Activated CD8-positive, alpha-beta T cell treated with anti-CD3 and anti-CD28 coated beads for 36 hours (primary cell): ENCODE data around the gene MS4A4E. TPM values are rescaled to one million over a fixed set of nuclear protein-coding genes. Genes with fewer than 3 reads are reported as not detected.

Experiments
- ATAC-seq: fragments of 200-7000 bp; cut with Tn5 transposase; one replicate; pipeline ENCODE4 v1.10.0; 2021; ENCODE audit warnings: mild to moderate bottlenecking, moderate library complexity
- CTCF ChIA-PET: fragments of 350-600 bp; sonication (Branson Sonifier 250); formaldehyde crosslinking; loops from one replicate; lab custom pipeline; 2021; ENCODE audit warnings: antibody characterized with exemption; lab: Charles Lee
- POLR2A ChIA-PET: fragments of 350-600 bp; sonication (Branson Sonifier 250); formaldehyde crosslinking; loops from one replicate; lab custom pipeline; 2021; ENCODE audit warnings: antibody characterized with exemption; lab: Charles Lee
- DNase-seq: peaks from one replicate; pipeline ENCODE4 v3.0.0-alpha.2; 2020
- H3K27ac Mint-ChIP-seq: one replicate; pipeline ENCODE4 v1.8.0; 2021; ENCODE audit warnings: mild to moderate bottlenecking, mixed read lengths
- H3K27me3 Mint-ChIP-seq: one replicate; pipeline ENCODE4 v1.8.0; 2021; ENCODE audit warnings: mixed read lengths
- H3K36me3 Mint-ChIP-seq: one replicate; pipeline ENCODE4 v1.8.0; 2021; ENCODE audit warnings: low read depth, mixed read lengths
- H3K4me1 Mint-ChIP-seq: one replicate; pipeline ENCODE4 v1.8.0; 2021; ENCODE audit warnings: low read depth, mixed read lengths
- H3K4me3 Mint-ChIP-seq: one replicate; pipeline ENCODE4 v1.8.0; 2021; ENCODE audit warnings: mild to moderate bottlenecking, moderate library complexity, mixed read lengths
- H3K9me3 Mint-ChIP-seq: one replicate; pipeline ENCODE4 v1.8.0; 2021; ENCODE audit warnings: mixed read lengths
- CTCF ChIP-seq: fragments of 200-600 bp; IDR thresholded peaks from one replicate; pipeline ENCODE4 v1.8.0; 2022; ENCODE audit warnings: antibody characterized with exemption, mild to moderate bottlenecking
- intact Hi-C: fragments of 100-400 bp; cut with micrococcal nuclease; formaldehyde crosslinking; loops from one replicate; pipeline ENCODE4 v1.10.0; 2022
- total RNA-seq, 2 experiments: library from RNA; stranded (reverse); gene quantifications; one replicate each; pipeline ENCODE4 v1.2.3, GENCODE V29; 2021

MS4A4E gene
- total RNA-seq, 2 experiments from 2014 or later: not detected

GRCh38 chr11:60263402-60263801 is 20.5 kb upstream of the MS4A4E start:
- Mint-ChIP-seq H3K4me1 (no peaks in the 10 kb centered on the region), H3K4me3 (no peak overlapping the region), H3K27ac (no peak overlapping the region), H3K9me3 (peaks cover 5% of the 10 kb centered on the region), H3K27me3 (peaks cover 10% of the 10 kb centered on the region), H3K36me3 (no peaks in the 10 kb centered on the region)
- CTCF ChIA-PET: interaction anchor here (0.6 to 3.4 kb wide), 5 partner anchors 12 to 100 kb away, joined by 3 to 48 read pairs (median 8); no protein-coding TSS in a partner anchor
- POLR2A ChIA-PET: no interaction called here
- DNase-seq: no peak
- TF ChIP-seq CTCF: no peak
- no peak for ATAC-seq
- intact Hi-C loops: loop anchor here (10.0 kb wide), 1 partner anchor 221 kb away; no protein-coding TSS in a partner anchor

GRCh38 chr11:60261014-60261413 is 18.1 kb upstream of the MS4A4E start:
- H3K9me3 Mint-ChIP-seq: peaks cover 5% of the 10 kb centered on the region
- POLR2A ChIA-PET: no interaction called here
- H3K4me3 Mint-ChIP-seq: no peak overlapping the region
- intact Hi-C loops: loop anchor here (10.0 kb wide), 1 partner anchor 224 kb away; no protein-coding TSS in a partner anchor
- H3K36me3 Mint-ChIP-seq: no peaks in the 10 kb centered on the region
- H3K4me1 Mint-ChIP-seq: no peaks in the 10 kb centered on the region
- no peak for ATAC-seq
- H3K27ac Mint-ChIP-seq: no peak overlapping the region
- no peak for TF ChIP-seq CTCF
- CTCF ChIA-PET: no interaction called here
- peaks cover 6% of the 10 kb centered on the region for H3K27me3 Mint-ChIP-seq
- no peak for DNase-seq

GRCh38 chr11:60257956-60258722 is 15.2 kb upstream of the MS4A4E start:
- Mint-ChIP-seq H3K36me3 (no peaks in the 10 kb centered on the region), H3K27ac (no peak overlapping the region), H3K27me3 (peaks cover 13% of the 10 kb centered on the region), H3K9me3 (peaks cover 8% of the 10 kb centered on the region), H3K4me1 (no peaks in the 10 kb centered on the region), H3K4me3 (no peak overlapping the region)
- ChIA-PET POLR2A (no interaction called here), CTCF (no interaction called here)
- DNase-seq: no peak
- ATAC-seq: no peak
- intact Hi-C loops: no loop called here
- TF ChIP-seq CTCF: no peak

GRCh38 chr11:60252213-60253108 is 9.5 kb upstream of the MS4A4E start:
- ATAC-seq: no peak
- peaks cover 21% of the 10 kb centered on the region for H3K27me3 Mint-ChIP-seq

More at GRCh38 chr11:60252213-60253108, 9.5 kb upstream of the MS4A4E start:
- CTCF ChIA-PET: interaction anchor here (0.9 to 2.0 kb wide), 7 partner anchors 12 to 497 kb away, joined by 3 to 7 read pairs (median 4); partner anchors contain the start of gene STX3
- no peak for TF ChIP-seq CTCF
- POLR2A ChIA-PET: no interaction called here
- intact Hi-C loops: no loop called here
- no peaks in the 10 kb centered on the region for H3K36me3 Mint-ChIP-seq
- H3K4me3 Mint-ChIP-seq: no peak overlapping the region
- no peak overlapping the region for H3K27ac Mint-ChIP-seq
- H3K4me1 Mint-ChIP-seq: no peaks in the 10 kb centered on the region
- no peak for DNase-seq
- H3K9me3 Mint-ChIP-seq: peaks cover 4% of the 10 kb centered on the region
